HUDEP-2 (cell line): ENCODE data around the gene CCDC57.
"Not testable (repeated sequence)": the region's sequence is repeated elsewhere in the genome, so short reads cannot be mapped to it uniquely, and the experiment has no call there.

Experiments used
- DNase-seq, 76 experiments: peaks; one replicate each; lab custom pipeline; 2025; ENCODE audit not compliant: unreplicated experiment in 76 of 76; lab: John Stamatoyannopoulos, UW

CCDC57 gene

GRCh38 chr17:82180776-82181528 lies 31.7 kb downstream of the CCDC57 start:
- DNase-seq, result no peak

GRCh38 chr17:82179946-82180475 lies 32.6 kb downstream of the CCDC57 start:
- no peak for DNase-seq

GRCh38 chr17:82179412-82179811 lies 33.2 kb downstream of the CCDC57 start:
- no peak for DNase-seq

GRCh38 chr17:82178499-82179261 lies 34.0 kb downstream of the CCDC57 start:
- DNase-seq, result no peak

- no peak for DNase-seq
Measured at GRCh38 chr17:82177761-82178498, 34.7 kb downstream of the CCDC57 start.

- DNase-seq, result no peak
Measured at GRCh38 chr17:82177276-82177675, 35.4 kb downstream of the CCDC57 start.

GRCh38 chr17:82175951-82176350 lies 36.7 kb downstream of the CCDC57 start:
- no peak for DNase-seq

GRCh38 chr17:82175201-82175600 lies 37.4 kb downstream of the CCDC57 start:
- DNase-seq, result no peak

- DNase-seq, result not testable (repeated sequence)
Measured at GRCh38 chr17:82174042-82174857, 38.4 kb downstream of the CCDC57 start.

- DNase-seq, result no peak
Measured at GRCh38 chr17:82173351-82174041, 39.1 kb downstream of the CCDC57 start.

GRCh38 chr17:82172486-82173160 lies 40.0 kb downstream of the CCDC57 start:
- no peak for DNase-seq

GRCh38 chr17:82171750-82172375 lies 40.8 kb downstream of the CCDC57 start:
- DNase-seq, result no peak

GRCh38 chr17:82170412-82170961 lies 42.2 kb downstream of the CCDC57 start:
- DNase-seq, result no peak

GRCh38 chr17:82168568-82168967 lies 44.1 kb downstream of the CCDC57 start:
- DNase-seq, result no peak

- no peak for DNase-seq
Measured at GRCh38 chr17:82167028-82167427, 45.6 kb downstream of the CCDC57 start.

GRCh38 chr17:82164853-82165252 lies 47.8 kb downstream of the CCDC57 start:
- no peak for DNase-seq

- DNase-seq, result no peak
Measured at GRCh38 chr17:82161216-82161615, 51.4 kb downstream of the CCDC57 start.

GRCh38 chr17:82160075-82160474 lies 52.6 kb downstream of the CCDC57 start:
- no peak for DNase-seq
